Bronchial epithelial cell (primary cell): ENCODE data around the gene ACOX2. TPM values are rescaled to one million over a fixed set of nuclear protein-coding genes. Genes with fewer than 3 reads are reported as not detected.

ENCODE experiments used
- DNase-seq: peaks from one replicate; pipeline ENCODE4 v3.0.0-alpha.2; 2010; ENCODE audit warnings: low read depth
- FAIRE-seq: peaks from 2 replicates; lab custom pipeline; 2011; peaks lifted over from hg19 to GRCh38; lab: Jason Lieb, UNC
- H3K27me3 ChIP-seq: 2 replicates; pipeline ENCODE4 v1.5.1; 2011; ENCODE audit warnings: low read length; ENCODE audit not compliant: control insufficient read depth, insufficient read depth
- H3K36me3 ChIP-seq: 2 replicates; pipeline ENCODE4 v1.5.1; 2011; ENCODE audit warnings: low read length; ENCODE audit not compliant: control insufficient read depth, insufficient read depth
- H3K4me3 ChIP-seq: 2 replicates; pipeline ENCODE4 v1.5.1; 2011; ENCODE audit warnings: mild to moderate bottlenecking, low read depth, low read length, control low read depth
- CTCF ChIP-seq: IDR thresholded peaks from 2 replicates; pipeline ENCODE4 v1.5.1; 2011; ENCODE audit warnings: mild to moderate bottlenecking, moderate library complexity, low read length, control low read depth, inconsistent platforms; ENCODE audit not compliant: insufficient read depth, severe bottlenecking
- total RNA-seq: library from RNA; depleted of rRNA; stranded (reverse); fragments of >200 nt; gene quantifications from 2 replicates; pipeline ENCODE4 v1.2.1, GENCODE V29; 2014

The ACOX2 gene
- total RNA-seq, 1 donor from 2014 or later = 0.26 TPM

GRCh38 chr3:58474967-58475578 lies 61.9 kb downstream of the ACOX2 start:
- FAIRE-seq (peak; percentile 32), DNase-seq (no peak)
- no peak for TF ChIP-seq CTCF
- Histone ChIP-seq H3K4me3 (no peak overlapping the region), H3K36me3 (no peaks in the 10 kb centered on the region), H3K27me3 (no peaks in the 10 kb centered on the region)

- H3K4me3 ChIP-seq = no peak overlapping the region
- DNase-seq = no peak
- peaks cover 2% of the 10 kb centered on the region for H3K27me3 ChIP-seq
- H3K36me3 ChIP-seq = no peaks in the 10 kb centered on the region
- no peak for TF ChIP-seq CTCF
- FAIRE-seq = no peak
Measured at GRCh38 chr3:58474348-58474911, 62.6 kb downstream of the ACOX2 start.

GRCh38 chr3:58473275-58473674 lies 63.7 kb downstream of the ACOX2 start:
- no peak for TF ChIP-seq CTCF
- FAIRE-seq (no peak), DNase-seq (no peak)
- Histone ChIP-seq H3K4me3 (no peak overlapping the region), H3K27me3 (peaks cover 2% of the 10 kb centered on the region), H3K36me3 (no peaks in the 10 kb centered on the region)

- DNase-seq (peak; percentile 98), FAIRE-seq (peak; percentile 85)
- no peak for TF ChIP-seq CTCF
- H3K36me3 ChIP-seq = no peaks in the 10 kb centered on the region
- no peak overlapping the region for H3K4me3 ChIP-seq
- peaks cover 2% of the 10 kb centered on the region for H3K27me3 ChIP-seq
Measured at GRCh38 chr3:58471025-58471887, 65.7 kb downstream of the ACOX2 start.

GRCh38 chr3:58470363-58471024 lies 66.5 kb downstream of the ACOX2 start:
- Histone ChIP-seq H3K36me3 (no peaks in the 10 kb centered on the region), H3K27me3 (peaks cover 2% of the 10 kb centered on the region), H3K4me3 (no peak overlapping the region)
- DNase-seq (no peak), FAIRE-seq (no peak)
- no peak for TF ChIP-seq CTCF
